Omental fat pad (tissue), 4 donors: Measurements from ENCODE around the gene ZNF200. TPM values are rescaled to one million over a fixed set of nuclear protein-coding genes. Genes with fewer than 3 reads are reported as not detected.

ENCODE experiments used
- ATAC-seq: fragments of 150-250 bp; one replicate; pipeline ENCODE4 v1.9.1; 2016; ENCODE audit warnings: mild to moderate bottlenecking, moderate library complexity; ENCODE audit not compliant: low FRiP score
- DNase-seq: peaks from one replicate; pipeline ENCODE4 v3.0.0-alpha.2; 2019; ENCODE audit warnings: low spot score
- CTCF ChIP-seq, 3 donors: fragments of 450-650 bp; IDR thresholded peaks; one replicate each; pipeline ENCODE4 v1.5.1; 2016 to 2017; ENCODE audit warnings: antibody characterized with exemption in 3 of 3, mild to moderate bottlenecking in 3 of 3, moderate library complexity in 2 of 3
- total RNA-seq, 4 donors: library from RNA; depleted of rRNA; stranded (reverse); fragments of >200 nt; gene quantifications; one replicate each; pipeline ENCODE4 v1.1.0, GENCODE V29; 2016

ZNF200 gene
- total RNA-seq, 4 donors from 2014 or later = 4.3 to 12.6 (median 8.7) TPM

- no peak for DNase-seq
- ATAC-seq = no peak
- TF ChIP-seq CTCF (IDR thresholded peaks at IDR 0.05) = no peak
These were observed 13.6 kb upstream of the ZNF200 start for GRCh38 chr16:3248596-3248995.

- no peak for ATAC-seq
- TF ChIP-seq CTCF (IDR thresholded peaks at IDR 0.05) = no peak
- DNase-seq = no peak
These were observed 11.9 kb upstream of the ZNF200 start for GRCh38 chr16:3246876-3247275.

- DNase-seq (no peak), ATAC-seq (no peak)
- no peak for TF ChIP-seq CTCF (IDR thresholded peaks at IDR 0.05)
These were observed 11.0 kb upstream of the ZNF200 start for GRCh38 chr16:3246002-3246401.

- no peak for ATAC-seq
- no peak for DNase-seq
- TF ChIP-seq CTCF (IDR thresholded peaks at IDR 0.05) = no peak
These were observed 8.9 kb upstream of the ZNF200 start for GRCh38 chr16:3243882-3244281.

GRCh38 chr16:3242709-3243108 lies 7.8 kb upstream of the ZNF200 start:
- ATAC-seq (no peak), DNase-seq (no peak)
- TF ChIP-seq CTCF (IDR thresholded peaks at IDR 0.05) = no peak

- no peak for ATAC-seq
- no peak for TF ChIP-seq CTCF (IDR thresholded peaks at IDR 0.05)
- DNase-seq = no peak
These were observed 6.8 kb upstream of the ZNF200 start for GRCh38 chr16:3241761-3242160.

- ATAC-seq = no peak
- no peak for TF ChIP-seq CTCF (IDR thresholded peaks at IDR 0.05)
- no peak for DNase-seq
These were observed 1.1 kb upstream of the ZNF200 start for GRCh38 chr16:3235856-3236669.
